Fibroblast of lung (primary cell): ENCODE data around the gene ZNF124. TPM values are rescaled to one million over a fixed set of nuclear protein-coding genes. Genes with fewer than 3 reads are reported as not detected.
A peak's percentile ranks its signal among the peaks of the same experiment; 100 is the strongest.
"Not testable (repeated sequence)": the region's sequence is repeated elsewhere in the genome, so short reads cannot be mapped to it uniquely, and the experiment has no call there.

Source experiments
- DNase-seq, 2 donors: peaks; one replicate each; pipeline versions ENCODE4 v3.0.0 to v3.0.0-alpha.2; 2010; ENCODE audit warnings: low read depth in 2 of 2
- H2AFZ ChIP-seq: 2 replicates; pipeline ENCODE4 v1.5.1; 2012; ENCODE audit warnings: low read length, control low read depth, inconsistent platforms
- H3K27ac ChIP-seq: 2 replicates; pipeline ENCODE4 v1.5.1; 2011; ENCODE audit warnings: low read length, control low read depth; ENCODE audit not compliant: insufficient read depth
- H3K27me3 ChIP-seq: 2 replicates; pipeline ENCODE4 v1.5.1; 2011; ENCODE audit warnings: mild to moderate bottlenecking, low read length; ENCODE audit not compliant: control insufficient read depth, insufficient read depth
- H3K36me3 ChIP-seq: 2 replicates; pipeline ENCODE4 v1.5.1; 2011; ENCODE audit warnings: low read length; ENCODE audit not compliant: control insufficient read depth, insufficient read depth
- H3K4me1 ChIP-seq: 2 replicates; pipeline ENCODE4 v1.5.1; 2011; ENCODE audit warnings: low read length; ENCODE audit not compliant: control insufficient read depth, insufficient read depth; ENCODE audit errors: extremely low read depth
- H3K4me2 ChIP-seq: 2 replicates; pipeline ENCODE4 v1.5.1; 2011; ENCODE audit warnings: low read length, control low read depth; ENCODE audit not compliant: insufficient read depth; ENCODE audit errors: extremely low read depth
- H3K4me3 ChIP-seq, 4 experiments: fragments of 200-600 bp in 1 of 4; sonication (generic) in 1 of 4; replicated peaks in 1 of 4; 2 replicates each; pipeline ENCODE4 v1.5.1; 2011 to 2016; ENCODE audit warnings: low read length in 4 of 4, low read depth in 3 of 4, mild to moderate bottlenecking in 3 of 4, control low read depth in 2 of 4, inconsistent platforms in 1 of 4, mixed read lengths in 1 of 4; ENCODE audit not compliant: insufficient read depth in 1 of 4; ENCODE audit errors: control extremely low read depth in 1 of 4
- H3K79me2 ChIP-seq: 2 replicates; pipeline ENCODE4 v1.5.1; 2012; ENCODE audit warnings: mild to moderate bottlenecking, low read length, inconsistent platforms; ENCODE audit not compliant: control insufficient read depth, insufficient read depth
- H3K9ac ChIP-seq: 2 replicates; pipeline ENCODE4 v1.5.1; 2011; ENCODE audit warnings: mild to moderate bottlenecking, low read length, control low read depth; ENCODE audit not compliant: insufficient read depth
- H3K9me3 ChIP-seq: 2 replicates; pipeline ENCODE4 v1.5.1; 2012; ENCODE audit warnings: low read depth, low read length; ENCODE audit not compliant: control insufficient read depth, insufficient read depth
- H4K20me1 ChIP-seq: 2 replicates; pipeline ENCODE4 v1.5.1; 2011; ENCODE audit warnings: low read length; ENCODE audit not compliant: control insufficient read depth, insufficient read depth; ENCODE audit errors: extremely low read depth
- CTCF ChIP-seq, 2 donors: IDR thresholded peaks in 1 of 2; conservative IDR thresholded peaks in 1 of 2; 1 replicate in 1 of 2; 2 replicates in 1 of 2; pipeline ENCODE4 v1.5.1; 2011 to 2012; ENCODE audit warnings: low read length in 2 of 2, control low read depth in 1 of 2, inconsistent platforms in 1 of 2, low read depth in 1 of 2, mild to moderate bottlenecking in 1 of 2
- EZH2 ChIP-seq: IDR thresholded peaks from 2 replicates; pipeline ENCODE4 v1.5.1; 2012; ENCODE audit warnings: low read length, control low read depth, mild to moderate bottlenecking; ENCODE audit errors: missing control alignments
- polyA plus RNA-seq, 2 donors: library from polyadenylated mRNA; depleted of rRNA in 1 of 2; stranded (reverse) in 1 of 2; unstranded in 1 of 2; fragments of >200 nt; gene quantifications; 2 replicates each; pipeline ENCODE4 v1.2.1, GENCODE V29; 2011 to 2012; ENCODE audit warnings: missing spikeins in 1 of 2
- total RNA-seq: library from RNA; depleted of rRNA; stranded (reverse); fragments of >200 nt; gene quantifications from 2 replicates; pipeline ENCODE4 v1.2.1, GENCODE V29; 2014

ZNF124 gene
- total and polyA plus RNA-seq, 2 donors (not counting 1 experiment from before 2014, with no cell fraction given): 2.9 to 25.6 TPM

GRCh38 chr1:247147781-247148180 lies 24.0 kb downstream of the ZNF124 start:
- H4K20me1 ChIP-seq: no peaks in the 10 kb centered on the region
- H2AFZ ChIP-seq: no peak overlapping the region
- H3K36me3 ChIP-seq: no peaks in the 10 kb centered on the region
- peak in 1 of 2 donors; percentile 38 for DNase-seq
- no peaks in the 10 kb centered on the region for H3K27me3 ChIP-seq
- H3K4me2 ChIP-seq: no peak overlapping the region
- no peak overlapping the region for H3K9ac ChIP-seq
- no peak overlapping the region for H3K27ac ChIP-seq
- H3K9me3 ChIP-seq: no peaks in the 10 kb centered on the region
- H3K79me2 ChIP-seq: no peaks in the 10 kb centered on the region
- TF ChIP-seq CTCF (conservative IDR thresholded peaks at IDR 0.05 in 1 of 2, IDR thresholded peaks at IDR 0.05 in 1 of 2; ENCODE audit: low read depth in 1 of 2, low read length in 2 of 2) (no peak), EZH2 (no peak)
- no peak overlapping the region for H3K4me3 ChIP-seq
- no peaks in the 10 kb centered on the region for H3K4me1 ChIP-seq

GRCh38 chr1:247147120-247147519 lies 24.7 kb downstream of the ZNF124 start:
- not testable (repeated sequence) for H3K36me3 ChIP-seq, H3K27me3 ChIP-seq, H3K79me2 ChIP-seq, H4K20me1 ChIP-seq, H3K27ac ChIP-seq, H3K4me2 ChIP-seq, H3K9me3 ChIP-seq, H3K4me3 ChIP-seq, DNase-seq, H2AFZ ChIP-seq, H3K4me1 ChIP-seq, H3K9ac ChIP-seq

- TF ChIP-seq EZH2: no peak
- TF ChIP-seq CTCF (conservative IDR thresholded peaks at IDR 0.05 in 1 of 2, IDR thresholded peaks at IDR 0.05 in 1 of 2; ENCODE audit: low read depth in 1 of 2, low read length in 2 of 2): no peak
- H3K4me3 ChIP-seq: no peak overlapping the region
- DNase-seq: no peak
Observed at GRCh38 chr1:247146671-247147070, 25.1 kb downstream of the ZNF124 start.

More at GRCh38 chr1:247146671-247147070, 25.1 kb downstream of the ZNF124 start:
- no peak overlapping the region for H3K9ac ChIP-seq
- H3K27ac ChIP-seq: no peak overlapping the region
- no peaks in the 10 kb centered on the region for H3K36me3 ChIP-seq
- H3K4me2 ChIP-seq: no peak overlapping the region
- H2AFZ ChIP-seq: no peak overlapping the region
- no peaks in the 10 kb centered on the region for H4K20me1 ChIP-seq
- no peaks in the 10 kb centered on the region for H3K27me3 ChIP-seq
- H3K9me3 ChIP-seq: no peaks in the 10 kb centered on the region
- H3K4me1 ChIP-seq: no peaks in the 10 kb centered on the region
- H3K79me2 ChIP-seq: no peaks in the 10 kb centered on the region
